BE2C (cell line): ENCODE data around the gene TNS3.
"Not testable (repeated sequence)": the region's sequence is repeated elsewhere in the genome, so short reads cannot be mapped to it uniquely, and the experiment has no call there.

Experiments
- DNase-seq: peaks from one replicate; pipeline ENCODE4 v3.0.0-alpha.2; 2020
- H3K27me3 ChIP-seq: fragments of 250-450 bp; sonication (Bioruptor Pico); 2 replicates; pipeline ENCODE4 v1.5.1; 2020; ENCODE audit warnings: mild to moderate bottlenecking
- H3K36me3 ChIP-seq: fragments of 250-450 bp; sonication (Bioruptor Pico); 2 replicates; pipeline ENCODE4 v1.5.1; 2020; ENCODE audit warnings: mild to moderate bottlenecking
- H3K4me1 ChIP-seq: fragments of 250-450 bp; sonication (Bioruptor Pico); 2 replicates; pipeline ENCODE4 v1.5.1; 2020
- H3K4me3 ChIP-seq: 2 replicates; pipeline ENCODE4 v1.5.1; 2011; ENCODE audit warnings: low read depth, low read length
- H3K9me3 ChIP-seq: fragments of 250-450 bp; sonication (Bioruptor Pico); 2 replicates; pipeline ENCODE4 v1.5.1; 2020
- CTCF ChIP-seq: IDR thresholded peaks from 2 replicates; pipeline ENCODE4 v1.5.1; 2012; ENCODE audit warnings: mild to moderate bottlenecking, low read depth, low read length

The TNS3 gene

GRCh38 chr7:47446871-47447466, 134.9 kb downstream of the TNS3 start:
- H3K4me3 ChIP-seq = no peak overlapping the region
- H3K9me3 ChIP-seq = no peaks in the 10 kb centered on the region
- H3K4me1 ChIP-seq = no peaks in the 10 kb centered on the region
- no peak for TF ChIP-seq CTCF
- no peaks in the 10 kb centered on the region for H3K36me3 ChIP-seq
- DNase-seq = no peak
- H3K27me3 ChIP-seq = no peaks in the 10 kb centered on the region

GRCh38 chr7:47444376-47445098, 137.4 kb downstream of the TNS3 start:
- DNase-seq = no peak
- Histone ChIP-seq H3K36me3 (no peaks in the 10 kb centered on the region), H3K4me1 (no peaks in the 10 kb centered on the region), H3K27me3 (no peaks in the 10 kb centered on the region), H3K9me3 (no peaks in the 10 kb centered on the region), H3K4me3 (no peak overlapping the region)
- TF ChIP-seq CTCF = peak; percentile 54

DNA sequence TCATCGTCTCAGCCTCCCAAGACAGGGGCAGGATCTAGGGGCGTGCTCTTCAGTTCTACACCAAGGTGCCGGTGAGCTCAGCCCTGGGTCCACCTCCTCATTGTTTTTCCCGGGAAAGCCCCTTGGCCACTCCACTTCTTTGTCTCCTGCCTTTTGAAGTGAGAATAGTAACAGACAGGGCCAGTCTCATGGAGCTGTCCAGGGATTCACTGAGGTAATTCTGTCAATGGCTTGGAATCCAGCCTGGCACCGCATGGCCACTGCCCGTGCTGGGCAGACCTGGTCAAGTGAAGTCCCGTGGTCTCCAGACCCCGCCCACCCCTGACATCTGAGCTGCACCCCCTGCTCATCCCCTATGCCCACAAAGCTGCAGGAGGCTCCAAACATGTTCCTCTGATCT, 138.9 kb downstream of the TNS3 start:
- TF ChIP-seq CTCF = no peak
- no peaks in the 10 kb centered on the region for H3K9me3 ChIP-seq
- H3K27me3 ChIP-seq = no peaks in the 10 kb centered on the region
- no peak overlapping the region for H3K4me3 ChIP-seq
- no peaks in the 10 kb centered on the region for H3K4me1 ChIP-seq
- H3K36me3 ChIP-seq = no peaks in the 10 kb centered on the region
- DNase-seq = no peak

- no peak overlapping the region for H3K4me3 ChIP-seq
- TF ChIP-seq CTCF = no peak
- H3K9me3 ChIP-seq = no peaks in the 10 kb centered on the region
- no peak for DNase-seq
- H3K36me3 ChIP-seq = no peaks in the 10 kb centered on the region
- no peaks in the 10 kb centered on the region for H3K4me1 ChIP-seq
- H3K27me3 ChIP-seq = no peaks in the 10 kb centered on the region
Measured at GRCh38 chr7:47442605-47442865, 139.4 kb downstream of the TNS3 start.

DNA sequence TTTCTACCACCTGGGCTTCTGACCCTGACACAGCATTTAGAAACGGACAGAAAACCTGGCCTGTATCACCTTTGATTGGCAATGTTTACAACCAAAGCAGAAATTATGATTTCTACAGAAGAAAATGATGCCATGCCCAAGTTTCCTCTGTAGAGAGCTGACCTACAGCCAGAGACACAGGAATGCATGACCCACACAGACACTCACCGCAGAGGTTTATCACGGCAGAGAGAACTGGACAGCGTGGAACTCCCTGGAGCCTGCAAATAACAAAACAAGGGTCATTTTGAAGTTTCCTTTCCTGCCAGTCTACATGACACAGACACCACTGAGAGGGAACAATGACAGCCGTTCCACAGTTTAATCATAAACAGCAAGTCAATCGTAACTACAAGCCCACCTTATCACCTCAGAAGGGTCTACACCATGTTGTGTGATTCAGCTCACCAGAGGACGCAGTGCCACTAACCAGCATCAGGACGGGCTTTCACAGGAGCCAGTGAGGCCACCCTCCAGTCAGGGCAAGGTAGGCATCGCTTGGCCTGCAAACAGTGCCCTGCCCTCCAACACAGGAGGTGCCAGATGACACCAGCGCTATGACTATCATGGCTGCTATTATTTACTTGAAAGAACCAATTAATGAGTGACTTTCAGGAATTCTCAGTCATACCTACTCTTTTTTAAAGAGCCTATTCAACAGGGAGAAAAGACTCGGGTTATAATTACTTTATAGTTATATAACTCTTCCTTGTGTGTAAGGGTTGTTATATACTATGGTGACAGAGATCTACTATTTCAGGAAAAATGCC, 139.9 kb downstream of the TNS3 start:
- H3K4me1 ChIP-seq = no peaks in the 10 kb centered on the region
- H3K36me3 ChIP-seq = no peaks in the 10 kb centered on the region
- no peaks in the 10 kb centered on the region for H3K9me3 ChIP-seq
- TF ChIP-seq CTCF = no peak
- DNase-seq = no peak
- no peaks in the 10 kb centered on the region for H3K27me3 ChIP-seq
- H3K4me3 ChIP-seq = no peak overlapping the region

DNA sequence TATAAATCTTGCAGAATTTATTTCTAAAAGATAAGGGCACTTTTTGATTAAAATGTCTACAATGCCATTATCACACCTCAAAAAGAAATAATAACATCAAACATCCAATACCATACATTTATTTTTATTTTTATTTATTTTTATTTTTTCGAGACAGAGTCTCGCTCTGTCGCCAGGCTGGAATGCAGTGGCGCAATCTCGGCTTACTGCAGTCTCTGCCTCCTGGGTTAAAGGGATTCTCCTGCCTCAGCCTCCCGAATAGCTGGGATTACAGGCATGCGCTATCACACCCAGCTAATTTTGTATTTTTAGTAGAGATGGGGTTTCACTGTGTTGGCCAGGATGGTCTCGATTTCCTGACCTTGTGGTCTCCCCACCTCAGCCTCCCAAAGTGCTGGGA, 140.9 kb downstream of the TNS3 start:
- H3K9me3 ChIP-seq, H3K4me3 ChIP-seq, H3K4me1 ChIP-seq, H3K36me3 ChIP-seq, DNase-seq, H3K27me3 ChIP-seq: not testable (repeated sequence)
